Skeletal muscle satellite cell (primary cell): Measurements from ENCODE around the gene HSCB.
"Not testable (repeated sequence)": the region's sequence is repeated elsewhere in the genome, so short reads cannot be mapped to it uniquely, and the experiment has no call there.

Source experiments
- H3K27me3 ChIP-seq: 2 replicates; pipeline ENCODE4 v1.7.0; 2013; ENCODE audit warnings: low read length; ENCODE audit not compliant: control insufficient read depth, insufficient read depth
- H3K36me3 ChIP-seq: 2 replicates; pipeline ENCODE4 v1.7.0; 2013; ENCODE audit warnings: mild to moderate bottlenecking, control low read depth, low read length; ENCODE audit not compliant: insufficient read depth
- H3K4me1 ChIP-seq: 2 replicates; pipeline ENCODE4 v1.7.0; 2013; ENCODE audit warnings: low read length; ENCODE audit not compliant: control insufficient read depth, insufficient read depth
- H3K4me2 ChIP-seq: 2 replicates; pipeline ENCODE4 v1.7.0; 2013; ENCODE audit warnings: mild to moderate bottlenecking, low read length
- H3K4me3 ChIP-seq: 2 replicates; pipeline ENCODE4 v1.7.0; 2013; ENCODE audit warnings: low read length
- H3K9ac ChIP-seq: 2 replicates; pipeline ENCODE4 v1.7.0; 2013; ENCODE audit warnings: mild to moderate bottlenecking, low read depth, low read length, moderate library complexity
- H3K9me3 ChIP-seq: replicated peaks from 2 replicates; pipeline ENCODE4 v1.7.0; 2013; ENCODE audit warnings: mild to moderate bottlenecking, control low read depth, low read length

Gene HSCB

DNA sequence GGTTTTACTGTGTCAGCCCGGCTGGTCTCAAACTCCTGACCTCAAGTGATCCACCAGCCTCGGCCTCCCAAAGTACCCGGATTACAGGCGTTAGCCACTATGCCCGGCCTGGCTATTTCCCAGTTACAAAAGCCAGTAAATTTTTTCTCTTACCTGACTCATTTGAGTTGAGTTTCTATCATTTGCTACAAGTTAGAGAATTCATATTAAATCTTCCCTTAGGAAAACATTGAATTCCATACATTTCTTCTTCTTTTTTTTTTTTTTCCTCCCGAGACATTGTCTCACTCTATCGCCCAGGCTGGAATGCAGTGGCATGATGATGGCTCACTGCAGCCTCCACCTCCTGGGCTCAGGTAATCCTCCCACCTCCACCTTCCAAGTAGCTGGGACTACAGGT, 26.2 kb upstream of the HSCB start:
- no peak overlapping the region for H3K4me3 ChIP-seq
- H3K9ac ChIP-seq: no peak overlapping the region

DNA sequence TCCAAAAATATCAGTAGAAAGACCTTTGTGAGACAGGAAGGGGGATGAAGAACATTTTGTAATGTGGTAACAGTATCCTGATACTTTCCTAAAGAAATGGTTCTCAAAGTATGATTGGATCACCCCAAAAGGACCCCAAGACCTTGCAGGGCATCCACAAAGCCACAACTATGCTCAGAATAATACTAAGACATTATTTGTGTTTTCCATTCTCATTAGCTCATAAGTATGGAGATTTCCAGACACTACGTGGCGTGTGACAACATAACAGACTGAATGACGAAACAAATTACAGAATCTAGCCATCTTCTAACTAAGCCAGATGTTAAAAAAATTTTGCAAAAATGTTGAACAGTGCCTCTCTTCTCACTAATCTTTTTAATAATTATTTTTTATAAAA, 25.2 kb upstream of the HSCB start:
- H3K4me2 ChIP-seq: no peak overlapping the region
- H3K4me3 ChIP-seq: no peak overlapping the region
- H3K4me1 ChIP-seq: peaks cover 12% of the 10 kb centered on the region
- no peaks in the 10 kb centered on the region for H3K27me3 ChIP-seq
- H3K9me3 ChIP-seq: no peaks in the 10 kb centered on the region
- H3K36me3 ChIP-seq: peaks cover 10% of the 10 kb centered on the region
- H3K9ac ChIP-seq: no peak overlapping the region

More for the DNA sequence above, 26.2 kb upstream of the HSCB start:
- peaks cover 23% of the 10 kb centered on the region for H3K4me1 ChIP-seq
- H3K4me2 ChIP-seq: no peak overlapping the region
- H3K36me3 ChIP-seq: peaks cover 7% of the 10 kb centered on the region
- H3K27me3 ChIP-seq: no peaks in the 10 kb centered on the region
- no peaks in the 10 kb centered on the region for H3K9me3 ChIP-seq

DNA sequence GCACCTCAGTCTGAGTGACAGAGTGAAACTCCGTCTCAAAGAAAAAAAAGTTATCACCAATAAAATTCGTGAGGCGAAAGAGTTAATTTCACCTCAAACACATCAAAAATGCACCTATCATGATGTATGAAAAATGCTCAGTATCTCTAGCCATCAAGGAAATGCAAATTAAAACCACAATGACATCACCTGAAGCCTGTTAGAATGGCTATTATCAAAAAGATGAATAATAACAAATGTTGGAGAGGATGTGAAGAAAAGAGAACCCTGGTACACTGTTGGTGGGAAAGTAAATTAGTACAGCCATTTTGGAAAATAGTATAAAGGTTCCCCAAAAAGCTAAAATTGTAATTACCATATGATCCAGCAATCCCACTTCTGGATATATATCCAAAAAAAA, 23.8 kb upstream of the HSCB start:
- H3K9ac ChIP-seq: no peak overlapping the region
- no peaks in the 10 kb centered on the region for H3K9me3 ChIP-seq
- H3K4me3 ChIP-seq: no peak overlapping the region
- H3K27me3 ChIP-seq: no peaks in the 10 kb centered on the region
- H3K36me3 ChIP-seq: peaks cover 10% of the 10 kb centered on the region
- H3K4me1 ChIP-seq: peaks cover under 1% of the 10 kb centered on the region
- H3K4me2 ChIP-seq: no peak overlapping the region

DNA sequence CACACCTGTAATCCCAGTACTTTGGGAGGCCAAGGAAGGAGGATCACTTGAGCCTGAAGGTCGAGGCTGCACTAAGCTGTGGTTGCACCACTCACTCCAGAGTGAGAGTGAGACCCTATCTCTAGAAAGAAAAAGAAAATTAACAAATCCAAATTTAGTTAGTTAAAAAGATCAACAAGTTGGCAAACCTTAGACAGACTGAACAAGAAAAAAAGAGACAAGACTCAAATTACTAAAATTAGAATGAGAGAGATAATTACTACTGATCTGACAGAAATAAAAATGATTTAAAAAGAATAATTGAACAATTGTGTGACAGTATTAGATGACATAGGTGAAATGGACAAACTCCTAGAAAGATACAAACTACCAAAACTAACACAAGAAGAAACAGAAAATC, 13.8 kb upstream of the HSCB start:
- peaks cover 2% of the 10 kb centered on the region for H3K36me3 ChIP-seq
- no peaks in the 10 kb centered on the region for H3K9me3 ChIP-seq
- H3K4me1 ChIP-seq: peaks cover 6% of the 10 kb centered on the region
- no peak overlapping the region for H3K9ac ChIP-seq
- no peak overlapping the region for H3K4me3 ChIP-seq
- H3K27me3 ChIP-seq: no peaks in the 10 kb centered on the region
- H3K4me2 ChIP-seq: no peak overlapping the region

DNA sequence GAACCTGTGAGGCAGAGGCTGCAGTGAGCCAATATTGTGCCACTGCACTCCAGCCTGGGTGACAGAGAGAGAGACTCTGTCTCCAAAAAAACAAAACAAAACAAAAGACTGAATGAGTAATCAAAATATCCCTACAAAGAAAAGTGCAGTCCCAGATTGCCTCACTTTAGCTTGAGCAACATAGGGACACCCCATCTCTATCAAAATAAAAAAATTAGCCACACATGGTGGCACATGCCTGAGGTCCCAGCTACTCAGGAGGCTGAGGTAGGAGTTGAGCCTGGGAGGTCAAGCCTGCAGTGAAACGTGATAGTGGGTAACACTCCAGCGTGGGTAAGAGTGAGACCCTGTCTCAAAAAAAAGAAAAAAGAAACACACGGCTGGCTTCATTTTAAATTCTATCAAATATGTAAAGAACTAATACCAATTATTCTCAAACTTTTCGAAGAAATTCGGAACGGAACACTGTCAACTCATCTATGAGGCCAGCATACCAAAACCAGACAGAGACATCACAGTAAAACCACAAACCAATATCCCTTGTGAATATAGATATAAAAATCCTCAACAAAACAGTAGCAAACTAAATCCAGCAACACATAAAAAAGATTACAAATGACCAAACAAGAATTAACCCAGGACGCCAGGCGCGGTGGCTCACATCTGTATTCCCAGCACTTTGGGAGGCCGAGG, 13.1 kb upstream of the HSCB start:
- Histone ChIP-seq H3K36me3 (peaks cover 7% of the 10 kb centered on the region), H3K4me2 (no peak overlapping the region)

DNA sequence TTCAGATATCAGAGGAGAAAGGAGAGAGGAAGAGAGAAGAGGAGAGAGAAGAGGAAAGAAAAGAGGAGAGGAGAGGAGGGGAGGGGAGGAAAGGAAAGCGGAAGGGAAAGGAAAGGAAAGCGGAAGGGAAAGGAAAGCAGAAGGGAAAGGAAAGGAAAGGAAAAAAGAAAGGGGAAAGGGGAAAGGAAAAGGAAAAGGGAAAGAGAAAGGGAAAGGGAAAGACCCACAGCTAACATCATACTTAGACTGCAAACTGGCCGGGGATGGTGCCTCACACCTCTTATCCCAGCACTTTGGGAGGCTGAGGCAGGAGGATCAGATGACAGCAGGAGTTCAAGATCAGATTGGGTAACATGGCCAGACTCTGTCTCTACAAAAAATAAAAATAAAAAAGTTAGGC, 11.7 kb upstream of the HSCB start:
- Histone ChIP-seq H3K9me3 (no peaks in the 10 kb centered on the region), H3K36me3 (peaks cover 7% of the 10 kb centered on the region), H3K4me1 (peaks cover 6% of the 10 kb centered on the region)

More for the DNA sequence above, 13.1 kb upstream of the HSCB start:
- H3K9me3 ChIP-seq: no peaks in the 10 kb centered on the region
- peaks cover 6% of the 10 kb centered on the region for H3K4me1 ChIP-seq
- no peaks in the 10 kb centered on the region for H3K27me3 ChIP-seq
- no peak overlapping the region for H3K9ac ChIP-seq
- no peak overlapping the region for H3K4me3 ChIP-seq

DNA sequence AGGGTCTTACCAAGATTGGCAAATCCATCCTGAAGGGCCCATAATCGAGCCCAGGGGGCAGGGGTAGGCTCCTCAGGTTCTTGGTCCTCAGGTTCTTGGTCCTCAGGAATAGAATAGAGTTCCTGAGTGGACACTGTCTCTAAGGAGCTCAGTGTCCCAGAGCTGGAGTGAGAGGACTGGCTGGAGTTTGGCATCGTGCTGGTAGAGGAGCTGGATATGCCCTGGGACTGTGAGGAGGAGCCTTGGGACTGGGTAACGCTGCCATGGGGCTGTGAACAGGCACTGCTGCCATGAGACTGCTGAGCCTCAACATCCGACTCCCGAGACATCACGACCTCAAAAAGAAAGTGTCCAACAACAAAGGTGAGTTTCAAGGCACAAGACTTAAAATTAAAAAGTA, 7.4 kb upstream of the HSCB start:
- Histone ChIP-seq H3K4me1 (peaks cover 8% of the 10 kb centered on the region), H3K9ac (no peak overlapping the region), H3K27me3 (no peaks in the 10 kb centered on the region), H3K4me3 (no peak overlapping the region), H3K4me2 (no peak overlapping the region), H3K36me3 (peaks cover 9% of the 10 kb centered on the region), H3K9me3 (no peaks in the 10 kb centered on the region)

More for the DNA sequence above, 11.7 kb upstream of the HSCB start:
- Histone ChIP-seq H3K4me2 (no peak overlapping the region), H3K27me3 (no peaks in the 10 kb centered on the region), H3K4me3 (no peak overlapping the region), H3K9ac (no peak overlapping the region)

DNA sequence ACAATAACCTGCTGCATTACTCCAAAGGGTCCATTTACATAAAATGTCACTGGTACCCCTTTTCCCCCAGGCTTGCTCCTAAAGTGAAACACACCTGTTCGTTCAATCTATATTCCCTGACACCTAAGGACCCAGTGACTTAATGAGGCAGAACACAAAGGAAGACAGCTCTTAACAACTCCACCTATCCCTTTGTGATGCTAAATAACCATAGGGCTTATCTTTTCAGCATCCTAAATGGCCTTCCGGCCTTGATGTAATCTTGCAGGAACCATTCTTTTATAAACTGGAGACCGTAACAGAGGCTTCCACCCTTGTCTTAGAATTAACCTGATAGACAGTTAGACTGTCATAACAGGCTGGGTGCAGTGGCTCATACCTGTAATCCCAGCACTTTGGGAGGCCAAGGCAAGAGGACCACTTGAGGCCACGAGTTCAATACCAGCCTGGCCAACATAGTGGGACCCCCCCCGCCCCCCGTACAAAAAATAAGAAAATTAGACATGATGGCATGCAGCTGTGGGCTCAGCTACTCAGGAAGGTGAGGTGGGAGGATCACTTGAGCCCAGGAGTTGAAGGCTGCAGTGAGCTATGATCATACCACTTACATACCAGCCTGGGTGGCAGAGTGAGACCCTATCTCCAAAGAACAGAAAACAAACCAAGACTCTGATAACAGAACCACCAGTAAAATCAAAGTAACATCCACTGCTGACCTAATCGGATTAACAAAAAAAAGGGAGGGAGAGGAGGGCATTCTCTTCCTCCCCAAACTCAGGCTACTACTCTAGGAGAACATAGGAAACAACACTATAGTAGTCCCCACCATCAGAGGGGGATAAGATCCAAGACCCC, 5.3 kb upstream of the HSCB start:
- no peaks in the 10 kb centered on the region for H3K9me3 ChIP-seq
- peaks cover 9% of the 10 kb centered on the region for H3K36me3 ChIP-seq
- H3K4me1 ChIP-seq: peaks cover 12% of the 10 kb centered on the region
- H3K4me2 ChIP-seq: no peak overlapping the region
- H3K4me3 ChIP-seq: no peak overlapping the region
- H3K27me3 ChIP-seq: no peaks in the 10 kb centered on the region
- no peak overlapping the region for H3K9ac ChIP-seq

DNA sequence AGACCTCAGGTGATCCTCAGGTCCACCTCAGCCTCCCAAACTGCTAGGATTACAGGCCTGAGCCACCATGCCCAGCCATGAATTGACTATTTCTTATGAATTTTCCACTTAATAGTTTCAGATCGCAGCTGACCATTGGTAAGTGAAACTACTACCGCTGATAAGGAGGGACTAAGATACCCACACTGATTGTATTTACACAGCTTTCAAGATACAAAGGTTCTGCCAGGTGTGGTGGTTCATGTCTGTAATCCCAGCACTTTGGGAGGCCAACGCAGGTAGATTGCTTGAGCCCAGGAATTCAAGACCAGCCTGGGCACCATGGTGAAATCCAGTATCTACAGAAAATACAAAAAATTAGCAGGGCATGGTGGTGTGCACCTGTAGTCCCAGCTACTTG, 4.1 kb upstream of the HSCB start:
- Histone ChIP-seq H3K4me3 (no peak overlapping the region), H3K9ac (no peak overlapping the region)

DNA sequence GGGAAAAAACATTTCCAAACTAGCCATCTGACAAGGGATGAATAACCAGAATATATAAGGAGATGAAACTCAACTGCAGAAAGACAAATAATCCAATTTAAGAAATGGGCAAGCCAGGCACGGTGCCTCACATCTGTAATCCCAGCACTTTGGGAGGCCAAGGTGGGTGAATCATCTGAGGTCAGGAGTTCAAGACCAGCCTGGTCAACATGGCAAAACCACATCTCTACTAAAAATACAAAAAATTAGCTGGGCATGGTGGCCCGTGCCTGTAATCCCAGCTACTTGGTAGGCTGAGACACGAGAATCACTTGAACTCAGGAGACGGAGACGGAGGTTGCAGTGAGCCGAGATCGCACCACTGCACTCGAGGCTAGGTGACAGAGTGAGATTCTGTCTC, 3.0 kb upstream of the HSCB start:
- H3K4me3 ChIP-seq, H3K27me3 ChIP-seq, H3K4me2 ChIP-seq, H3K9ac ChIP-seq, H3K9me3 ChIP-seq, H3K36me3 ChIP-seq: not testable (repeated sequence)
- H3K4me1 ChIP-seq: peaks cover 16% of the 10 kb centered on the region

More for the DNA sequence above, 4.1 kb upstream of the HSCB start:
- Histone ChIP-seq H3K36me3 (peaks cover 9% of the 10 kb centered on the region), H3K27me3 (no peaks in the 10 kb centered on the region), H3K4me1 (peaks cover 12% of the 10 kb centered on the region), H3K9me3 (no peaks in the 10 kb centered on the region), H3K4me2 (no peak overlapping the region)

DNA sequence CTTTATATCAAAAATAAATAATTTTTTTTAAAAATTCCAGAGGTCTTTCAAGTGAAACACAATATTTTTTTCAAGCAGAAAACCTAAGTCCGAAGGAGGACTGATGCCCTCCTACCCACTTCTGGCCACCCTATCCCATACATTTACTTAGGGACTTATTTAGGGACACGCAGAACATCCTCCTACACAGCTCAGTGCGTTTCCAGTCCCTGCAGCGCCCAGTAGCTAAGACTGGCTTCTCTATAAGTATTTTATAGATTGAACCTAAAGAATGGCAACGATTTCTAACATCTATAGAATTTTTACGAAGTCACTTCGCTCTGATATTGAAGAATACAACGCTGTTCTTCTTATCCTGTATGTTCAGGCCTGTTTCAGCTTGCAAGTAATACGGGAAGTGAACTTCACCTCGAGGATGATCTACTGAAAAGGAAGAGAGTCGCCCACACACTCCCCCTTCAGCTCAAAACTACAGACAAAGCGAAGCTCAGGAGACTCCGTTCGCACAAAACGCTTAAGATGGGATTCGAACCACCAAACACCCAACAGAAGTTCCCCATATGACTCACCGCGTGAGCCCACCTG, 547 bp upstream of the HSCB start:
- H3K4me2 ChIP-seq: peak overlapping the region; percentile 89
- H3K4me3 ChIP-seq: peak overlapping the region; percentile 94
- peaks cover 16% of the 10 kb centered on the region for H3K4me1 ChIP-seq
- H3K36me3 ChIP-seq: peaks cover 20% of the 10 kb centered on the region
- H3K9me3 ChIP-seq: no peaks in the 10 kb centered on the region
- H3K27me3 ChIP-seq: no peaks in the 10 kb centered on the region
- peak overlapping the region; percentile 93 for H3K9ac ChIP-seq
